H1 (cell line): Measurements from ENCODE around the gene ZYX. TPM values are rescaled to one million over a fixed set of nuclear protein-coding genes. Genes with fewer than 3 reads are reported as not detected.
"Not testable (repeated sequence)": the region's sequence is repeated elsewhere in the genome, so short reads cannot be mapped to it uniquely, and the experiment has no call there.

Experiments
- CTCF ChIA-PET: fragments of 300-600 bp; sonication (Branson Sonifier 250); formaldehyde crosslinking; loops from one replicate; lab custom pipeline; 2021; ENCODE audit not compliant: partially characterized antibody; lab: Charles Lee
- POLR2A ChIA-PET: fragments of 300-600 bp; sonication (Branson Sonifier 250); formaldehyde crosslinking; loops from one replicate; lab custom pipeline; 2021; ENCODE audit warnings: inconsistent platforms; ENCODE audit not compliant: partially characterized antibody; lab: Charles Lee
- DNase-seq, 2 experiments: peaks; one replicate each; pipeline versions ENCODE4 v3.0.0 to v3.0.0-alpha.2; 2010 to 2022; ENCODE audit warnings: low spot score in 2 of 2, low read depth in 1 of 2, mixed read lengths in 1 of 2
- FAIRE-seq: peaks from 2 replicates; lab custom pipeline; 2011; peaks lifted over from hg19 to GRCh38; lab: Jason Lieb, UNC
- H2AFZ ChIP-seq: 2 replicates; pipeline ENCODE4 v1.8.1; 2012; ENCODE audit warnings: low read length, inconsistent platforms
- H2AK5ac ChIP-seq: 2 replicates; pipeline ENCODE4 v1.6.1; 2013; ENCODE audit warnings: low read depth, low read length
- H2BK120ac ChIP-seq: replicated peaks from 2 replicates; pipeline ENCODE3; 2013; ENCODE audit warnings: low read depth, low read length, inconsistent platforms
- H2BK12ac ChIP-seq: 2 replicates; pipeline ENCODE4 v1.6.1; 2013; ENCODE audit warnings: low read depth, low read length
- H2BK15ac ChIP-seq: 2 replicates; pipeline ENCODE4 v1.6.1; 2013; ENCODE audit warnings: low read length
- H2BK20ac ChIP-seq: 2 replicates; pipeline ENCODE4 v1.6.1; 2013; ENCODE audit warnings: low read length
- H2BK5ac ChIP-seq: 2 replicates; pipeline ENCODE4 v1.6.1; 2013; ENCODE audit warnings: low read depth, low read length
- H3K14ac ChIP-seq: 2 replicates; pipeline ENCODE4 v1.6.1; 2013; ENCODE audit warnings: inconsistent platforms; ENCODE audit not compliant: insufficient read length
- H3K18ac ChIP-seq: 2 replicates; pipeline ENCODE4 v1.6.1; 2013; ENCODE audit warnings: low read length; ENCODE audit errors: extremely low read depth
- H3K23ac ChIP-seq: 2 replicates; pipeline ENCODE4 v1.6.1; 2013; ENCODE audit warnings: inconsistent platforms; ENCODE audit not compliant: insufficient read length
- H3K23me2 ChIP-seq: 2 replicates; pipeline ENCODE4 v1.6.1; 2013; ENCODE audit warnings: low read depth, low read length
- H3K27ac ChIP-seq: 2 replicates; pipeline ENCODE4 v1.6.1; 2011; ENCODE audit warnings: low read depth, low read length, inconsistent platforms
- H3K27me3 ChIP-seq, 4 experiments: replicated peaks in 1 of 4; 1 replicate in 1 of 4; 2 replicates in 3 of 4; pipeline versions ENCODE4 v1.6.1 to v1.8.1; 2011 to 2013; ENCODE audit warnings: low read length in 3 of 4, mild to moderate bottlenecking in 3 of 4, inconsistent platforms in 2 of 4, mixed read lengths in 2 of 4, moderate library complexity in 1 of 4; ENCODE audit not compliant: control insufficient read depth in 3 of 4, insufficient read depth in 3 of 4; ENCODE audit errors: extremely low read depth in 1 of 4
- H3K36me3 ChIP-seq, 4 experiments: 2 replicates each; pipeline versions ENCODE4 v1.6.1 to v1.8.1; 2011 to 2013; ENCODE audit warnings: mild to moderate bottlenecking in 4 of 4, low read length in 3 of 4, moderate library complexity in 2 of 4, control low read depth in 1 of 4, inconsistent platforms in 1 of 4; ENCODE audit not compliant: insufficient read depth in 4 of 4, control insufficient read depth in 2 of 4
- H3K4ac ChIP-seq: replicated peaks from 2 replicates; pipeline ENCODE3; 2013; ENCODE audit warnings: low read length, low read depth, mixed read lengths, inconsistent platforms; ENCODE audit not compliant: insufficient read length
- H3K4me1 ChIP-seq, 4 experiments: replicated peaks in 1 of 4; 1 replicate in 1 of 4; 2 replicates in 3 of 4; pipeline versions ENCODE4 v1.6.1 to v1.8.1; 2011 to 2013; ENCODE audit warnings: low read length in 3 of 4, inconsistent platforms in 2 of 4, mixed read lengths in 1 of 4; ENCODE audit not compliant: insufficient read depth in 4 of 4, control insufficient read depth in 3 of 4
- H3K4me2 ChIP-seq, 2 experiments: 2 replicates each; pipeline versions ENCODE4 v1.6.1 to v1.8.1; 2011 to 2013; ENCODE audit warnings: low read depth in 2 of 2, low read length in 2 of 2, control low read depth in 1 of 2, inconsistent platforms in 1 of 2, mild to moderate bottlenecking in 1 of 2; ENCODE audit not compliant: insufficient read depth in 1 of 2
- H3K4me3 ChIP-seq, 4 experiments: fragments of 200-600, 300-600 bp in 1 of 4; sonication (generic), shearing (Covaris generic), sonication (Bioruptor Twin) in 1 of 4; 2 replicates each; pipeline versions ENCODE4 v1.5.1 to v1.8.1; 2011 to 2016; ENCODE audit warnings: low read length in 4 of 4, low read depth in 3 of 4, control low read depth in 2 of 4, inconsistent platforms in 2 of 4, mild to moderate bottlenecking in 2 of 4, mixed read lengths in 1 of 4, moderate library complexity in 1 of 4; ENCODE audit not compliant: insufficient read depth in 2 of 4; ENCODE audit errors: extremely low read depth in 1 of 4
- H3K56ac ChIP-seq: replicated peaks from 2 replicates; pipeline ENCODE3; 2013; ENCODE audit warnings: low read depth, mild to moderate bottlenecking, mixed read lengths, low read length, inconsistent platforms; ENCODE audit not compliant: insufficient read length
- H3K79me1 ChIP-seq: 2 replicates; pipeline ENCODE4 v1.6.1; 2013; ENCODE audit warnings: low read depth, low read length, control low read depth
- H3K79me2 ChIP-seq, 2 experiments: 2 replicates each; pipeline versions ENCODE4 v1.6.1 to v1.8.1; 2012 to 2013; ENCODE audit warnings: low read length in 2 of 2, mild to moderate bottlenecking in 2 of 2, inconsistent platforms in 1 of 2; ENCODE audit not compliant: insufficient read depth in 2 of 2, control insufficient read depth in 1 of 2
- H3K9ac ChIP-seq, 4 experiments: replicated peaks in 1 of 4; 1 replicate in 1 of 4; 2 replicates in 3 of 4; pipeline versions ENCODE4 v1.6.1 to v1.8.1; 2011 to 2013; ENCODE audit warnings: low read depth in 3 of 4, low read length in 3 of 4, control low read depth in 2 of 4, mild to moderate bottlenecking in 2 of 4, moderate library complexity in 2 of 4, inconsistent platforms in 1 of 4; ENCODE audit errors: extremely low read depth in 1 of 4
- H3K9me3 ChIP-seq, 2 experiments: 2 replicates each; pipeline versions ENCODE4 v1.6.1 to v1.8.1; 2012 to 2013; ENCODE audit warnings: mild to moderate bottlenecking in 2 of 2, moderate library complexity in 2 of 2, control low read depth in 1 of 2, inconsistent platforms in 1 of 2, low read depth in 1 of 2, low read length in 1 of 2, mixed read lengths in 1 of 2; ENCODE audit not compliant: insufficient read depth in 2 of 2
- H4K20me1 ChIP-seq, 2 experiments: replicated peaks in 1 of 2; 2 replicates each; pipeline versions ENCODE3 to v1.8.1; 2011 to 2013; ENCODE audit warnings: inconsistent platforms in 2 of 2, low read length in 2 of 2, mild to moderate bottlenecking in 1 of 2; ENCODE audit not compliant: insufficient read depth in 2 of 2, control insufficient read depth in 1 of 2
- H4K5ac ChIP-seq: 2 replicates; pipeline ENCODE4 v1.6.1; 2013; ENCODE audit warnings: low read length, low read depth, mixed read lengths, inconsistent platforms; ENCODE audit not compliant: insufficient read length
- H4K8ac ChIP-seq: 2 replicates; pipeline ENCODE4 v1.8.0; 2013; ENCODE audit warnings: mild to moderate bottlenecking, moderate library complexity, low read length, inconsistent platforms; ENCODE audit not compliant: insufficient read depth; ENCODE audit errors: extremely low read depth
- H4K91ac ChIP-seq: replicated peaks from 2 replicates; pipeline ENCODE3; 2013; ENCODE audit warnings: low read length, mixed read lengths, inconsistent platforms; ENCODE audit not compliant: insufficient read length
- WGBS, 2 experiments: shearing (Covaris generic) in 1 of 2; methylation state at CpG; one replicate each; pipeline versions ENCODE4 v1.1.6 to v1.1.7; 2013 to 2015; ENCODE audit warnings: low lambda C conversion rate in 2 of 2, mixed read lengths in 2 of 2, inconsistent platforms in 1 of 2, low coverage in 1 of 2, missing lambda C conversion rate in 1 of 2; ENCODE audit not compliant: insufficient replicate concordance in 2 of 2, insufficient coverage in 1 of 2, insufficient read length in 1 of 2; ENCODE audit errors: extremely low coverage in 1 of 2, missing lambda C conversion rate in 1 of 2; 5-methylcytosine and 5-hydroxymethylcytosine counted together
- polyA plus RNA-seq, 7 experiments: library from polyadenylated mRNA; depleted of rRNA in 3 of 7; stranded (reverse) in 5 of 7; unstranded in 2 of 7; fragments of >200 nt in 5 of 7; fragments of 200-250 nt in 2 of 7; gene quantifications; 1 replicate in 5 of 7; 2 replicates in 1 of 7; 4 replicates in 1 of 7; pipeline versions ENCODE4 v1.2.1 to v1.2.3, GENCODE V29; 2011 to 2013; ENCODE audit warnings: missing spikeins in 2 of 7, mixed read lengths in 2 of 7
- total RNA-seq: library from RNA; stranded (reverse); fragmentation: NEBNext Ultra II Directional; extraction: Animal tissue kit (Norgen Biotek cat#: 25700); gene quantifications from 2 replicates; pipeline ENCODE4 v1.2.1, GENCODE V29; 2021
- TF ChIP-seq, protein P1 (sequence below): IDR thresholded peaks from 2 replicates; pipeline ENCODE4 v1.6.1; 2011; ENCODE audit warnings: low read depth, mild to moderate bottlenecking, low read length; ENCODE audit not compliant: insufficient read depth

The ZYX gene
- total and polyA plus RNA-seq, 2 of the 8 experiments (the other 6 are each of a cell fraction or from before 2014, with no cell fraction given): 40.6 to 159 TPM

- TF ChIP-seq, protein P1, sequence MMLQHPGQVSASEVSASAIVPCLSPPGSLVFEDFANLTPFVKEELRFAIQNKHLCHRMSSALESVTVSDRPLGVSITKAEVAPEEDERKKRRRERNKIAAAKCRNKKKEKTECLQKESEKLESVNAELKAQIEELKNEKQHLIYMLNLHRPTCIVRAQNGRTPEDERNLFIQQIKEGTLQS: no peak
Measured at GRCh38 chr7:143422033-143422432, 40.9 kb downstream of the ZYX start (continued).

- not testable (repeated sequence) for H3K9ac ChIP-seq, H3K23ac ChIP-seq, H3K9me3 ChIP-seq, H3K27ac ChIP-seq, H3K79me2 ChIP-seq, H3K4me1 ChIP-seq, H3K18ac ChIP-seq, H2BK15ac ChIP-seq, H3K4me2 ChIP-seq, H3K27me3 ChIP-seq, H4K5ac ChIP-seq, H3K23me2 ChIP-seq, DNase-seq, H4K91ac ChIP-seq, H3K56ac ChIP-seq, H4K20me1 ChIP-seq, H3K4me3 ChIP-seq, H3K14ac ChIP-seq, H2BK5ac ChIP-seq, H3K79me1 ChIP-seq, H2BK12ac ChIP-seq, H4K8ac ChIP-seq, H3K4ac ChIP-seq, H2AFZ ChIP-seq, FAIRE-seq, H2AK5ac ChIP-seq, H2BK120ac ChIP-seq, H3K36me3 ChIP-seq, H2BK20ac ChIP-seq
- WGBS, 2 experiments: 100% methylated on average over 4 of the region's 34 CpGs; no CpG with 5 or more reads in 1 of the 2 experiments
- POLR2A ChIA-PET: interaction anchor here (0.7 kb wide), 1 partner anchor 33 kb away, joined by 3 read pairs; no protein-coding TSS in a partner anchor
- CTCF ChIA-PET: interaction anchor here (1.1 to 1.2 kb wide), 3 partner anchors 8 to 95 kb away, joined by 4 read pairs; no protein-coding TSS in a partner anchor
Measured at GRCh38 chr7:143424476-143424875, 43.3 kb downstream of the ZYX start.
